Endodermal cell (in vitro differentiated cells): ENCODE results near the gene TCF7L2. TPM values are rescaled to one million over a fixed set of nuclear protein-coding genes. Genes with fewer than 3 reads are reported as not detected.

Source experiments
- DNase-seq: peaks from one replicate; pipeline ENCODE4 v3.0.0-alpha.2; 2017
- H3K27ac ChIP-seq: 2 replicates; pipeline ENCODE4 v1.5.1; 2013; ENCODE audit warnings: mild to moderate bottlenecking, low read depth, low read length, moderate library complexity
- H3K27me3 ChIP-seq: 2 replicates; pipeline ENCODE4 v1.6.1; 2013; ENCODE audit warnings: mild to moderate bottlenecking, low read length, moderate library complexity; ENCODE audit not compliant: insufficient read depth, control insufficient read depth, poor library complexity, severe bottlenecking
- H3K36me3 ChIP-seq: 2 replicates; pipeline ENCODE4 v1.7.0; 2013; ENCODE audit warnings: mild to moderate bottlenecking, low read length, moderate library complexity; ENCODE audit not compliant: control insufficient read depth, insufficient read depth
- H3K4me1 ChIP-seq: one replicate; pipeline ENCODE4 v1.7.0; 2013; ENCODE audit warnings: low read length; ENCODE audit not compliant: control insufficient read depth, insufficient read depth
- H3K4me3 ChIP-seq: 2 replicates; pipeline ENCODE4 v1.5.1; 2013; ENCODE audit warnings: mild to moderate bottlenecking, low read length, moderate library complexity
- H3K9ac ChIP-seq: 2 replicates; pipeline ENCODE4 v1.6.1; 2013; ENCODE audit warnings: mild to moderate bottlenecking, low read length, moderate library complexity; ENCODE audit not compliant: poor library complexity, severe bottlenecking; ENCODE audit errors: extremely low read depth
- H3K9me3 ChIP-seq: 2 replicates; pipeline ENCODE4 v1.6.1; 2013; ENCODE audit warnings: mild to moderate bottlenecking, low read length, moderate library complexity; ENCODE audit not compliant: control insufficient read depth
- H3K27ac Mint-ChIP-seq: 2 replicates; pipeline ENCODE4 v1.8.0; 2020; ENCODE audit warnings: mixed read lengths
- H3K27me3 Mint-ChIP-seq: 2 replicates; pipeline ENCODE4 v1.8.0; 2021; ENCODE audit warnings: mild to moderate bottlenecking, mixed read lengths; ENCODE audit not compliant: insufficient read depth
- H3K36me3 Mint-ChIP-seq: 2 replicates; pipeline ENCODE4 v1.8.0; 2020; ENCODE audit warnings: low read depth, mixed read lengths
- H3K4me1 Mint-ChIP-seq: 2 replicates; pipeline ENCODE4 v1.8.0; 2020; ENCODE audit warnings: mixed read lengths
- H3K4me3 Mint-ChIP-seq: 2 replicates; pipeline ENCODE4 v1.8.0; 2020; ENCODE audit warnings: mild to moderate bottlenecking, moderate library complexity, mixed read lengths
- H3K9me3 Mint-ChIP-seq: 2 replicates; pipeline ENCODE4 v1.8.0; 2020; ENCODE audit warnings: mild to moderate bottlenecking, mixed read lengths
- WGBS, 2 experiments: methylation state at CpG; one replicate each; pipeline versions ENCODE4 v1.1.5 to v1.1.7; 2013; ENCODE audit warnings: missing lambda C conversion rate in 2 of 2, mixed read lengths in 1 of 2; ENCODE audit not compliant: insufficient coverage in 1 of 2, insufficient read length in 1 of 2; 5-methylcytosine and 5-hydroxymethylcytosine counted together
- total RNA-seq, 2 donors: library from RNA; stranded (reverse); fragmentation: NEBNext Ultra II Directional in 1 of 2; extraction: Animal tissue kit (Norgen Biotek cat#: 25700) in 1 of 2; gene quantifications; 2 replicates in 1 of 2; 3 replicates in 1 of 2; pipeline ENCODE4 v1.2.1, GENCODE V29; 2021
- TF ChIP-seq, protein P1 (sequence below): fragments of 200-600 bp; sonication (generic); conservative IDR thresholded peaks from 2 replicates; pipeline ENCODE4 v1.5.0; 2021; ENCODE audit warnings: antibody characterized with exemption, mild to moderate bottlenecking

Gene TCF7L2
- total RNA-seq, 2 donors from 2014 or later = 73.2 to 105 TPM

DNA sequence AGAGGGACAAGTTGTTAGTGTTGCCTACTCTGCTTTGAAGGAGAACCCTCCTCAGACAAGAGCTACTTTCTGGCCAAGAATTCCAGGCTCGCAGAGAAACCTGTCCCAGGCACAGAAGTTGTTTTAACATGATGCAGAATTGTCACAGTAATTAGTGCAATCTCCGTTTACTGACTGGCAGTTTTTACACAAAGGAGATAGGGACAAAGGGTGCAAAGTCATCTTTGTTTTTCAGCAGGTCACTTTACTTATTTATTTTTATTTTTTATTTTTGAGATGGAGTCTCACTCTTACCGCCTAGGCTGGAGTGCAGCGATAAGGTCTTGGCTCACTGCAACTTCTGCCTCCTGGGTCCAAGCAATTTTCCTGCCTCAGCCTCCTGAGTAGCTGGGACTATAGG, 12.3 kb downstream of the TCF7L2 start:
- H3K4me3 ChIP-seq = no peak overlapping the region
- peaks cover 61% of the 10 kb centered on the region for H3K36me3 Mint-ChIP-seq
- peaks cover 27% of the 10 kb centered on the region for H3K4me1 ChIP-seq
- H3K9me3 ChIP-seq = no peaks in the 10 kb centered on the region
- no peaks in the 10 kb centered on the region for H3K9me3 Mint-ChIP-seq
- no peak overlapping the region for H3K27ac ChIP-seq
- peaks cover 70% of the 10 kb centered on the region for H3K4me1 Mint-ChIP-seq
- H3K27me3 ChIP-seq = no peaks in the 10 kb centered on the region
- no peak overlapping the region for H3K9ac ChIP-seq
- no peaks in the 10 kb centered on the region for H3K27me3 Mint-ChIP-seq
- H3K27ac Mint-ChIP-seq = peak overlapping the region; percentile 81
- DNase-seq = no peak
- H3K4me3 Mint-ChIP-seq = no peak overlapping the region
- TF ChIP-seq, protein P1, sequence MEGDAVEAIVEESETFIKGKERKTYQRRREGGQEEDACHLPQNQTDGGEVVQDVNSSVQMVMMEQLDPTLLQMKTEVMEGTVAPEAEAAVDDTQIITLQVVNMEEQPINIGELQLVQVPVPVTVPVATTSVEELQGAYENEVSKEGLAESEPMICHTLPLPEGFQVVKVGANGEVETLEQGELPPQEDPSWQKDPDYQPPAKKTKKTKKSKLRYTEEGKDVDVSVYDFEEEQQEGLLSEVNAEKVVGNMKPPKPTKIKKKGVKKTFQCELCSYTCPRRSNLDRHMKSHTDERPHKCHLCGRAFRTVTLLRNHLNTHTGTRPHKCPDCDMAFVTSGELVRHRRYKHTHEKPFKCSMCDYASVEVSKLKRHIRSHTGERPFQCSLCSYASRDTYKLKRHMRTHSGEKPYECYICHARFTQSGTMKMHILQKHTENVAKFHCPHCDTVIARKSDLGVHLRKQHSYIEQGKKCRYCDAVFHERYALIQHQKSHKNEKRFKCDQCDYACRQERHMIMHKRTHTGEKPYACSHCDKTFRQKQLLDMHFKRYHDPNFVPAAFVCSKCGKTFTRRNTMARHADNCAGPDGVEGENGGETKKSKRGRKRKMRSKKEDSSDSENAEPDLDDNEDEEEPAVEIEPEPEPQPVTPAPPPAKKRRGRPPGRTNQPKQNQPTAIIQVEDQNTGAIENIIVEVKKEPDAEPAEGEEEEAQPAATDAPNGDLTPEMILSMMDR = no peak
- peaks cover 60% of the 10 kb centered on the region for H3K36me3 ChIP-seq
- 46 to 88% methylated on average over 2 to 4 of the region's 4 CpGs for WGBS, 2 experiments

- DNase-seq = peak; percentile 61
- peak overlapping the region; percentile 1 for H3K27ac Mint-ChIP-seq
- no peaks in the 10 kb centered on the region for H3K27me3 ChIP-seq
- no peaks in the 10 kb centered on the region for H3K27me3 Mint-ChIP-seq
- WGBS, 2 experiments = 90 to 96% methylated on average over 3 to 5 of the region's 5 CpGs
- H3K4me1 ChIP-seq = peaks cover 20% of the 10 kb centered on the region
- no peak overlapping the region for H3K4me3 Mint-ChIP-seq
- no peak overlapping the region for H3K9ac ChIP-seq
- H3K4me1 Mint-ChIP-seq = peaks cover 55% of the 10 kb centered on the region
- no peaks in the 10 kb centered on the region for H3K9me3 Mint-ChIP-seq
- peaks cover 69% of the 10 kb centered on the region for H3K36me3 ChIP-seq
- peaks cover 72% of the 10 kb centered on the region for H3K36me3 Mint-ChIP-seq
- H3K27ac ChIP-seq = no peak overlapping the region
- H3K9me3 ChIP-seq = no peaks in the 10 kb centered on the region
- H3K4me3 ChIP-seq = no peak overlapping the region
- TF ChIP-seq, protein P1 = no peak
Measured at GRCh38 chr10:112963835-112964234, 13.8 kb downstream of the TCF7L2 start.

DNA sequence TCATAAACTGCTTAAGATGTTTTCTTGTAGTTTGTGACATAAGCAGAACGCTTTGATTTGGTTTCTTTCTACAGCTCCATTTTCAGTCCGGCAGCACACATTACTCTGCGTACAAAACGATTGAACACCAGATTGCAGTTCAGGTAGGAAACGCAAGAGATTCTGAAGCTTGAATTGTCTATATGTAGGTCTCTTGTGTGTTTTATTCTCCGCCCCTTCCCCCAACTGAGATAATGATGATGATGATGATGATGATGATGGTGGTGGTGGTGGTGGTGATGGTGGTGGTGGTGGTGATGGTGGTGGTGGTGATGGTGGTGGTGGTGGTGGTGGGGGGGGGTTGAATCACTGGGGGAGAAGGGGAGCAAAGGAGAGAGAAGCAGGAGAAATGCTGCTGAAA, 14.4 kb downstream of the TCF7L2 start:
- peaks cover 54% of the 10 kb centered on the region for H3K4me1 Mint-ChIP-seq
- no peak overlapping the region for H3K9ac ChIP-seq
- TF ChIP-seq, protein P1 = no peak
- peaks cover 20% of the 10 kb centered on the region for H3K4me1 ChIP-seq
- H3K9me3 ChIP-seq = no peaks in the 10 kb centered on the region
- 95 to 96% methylated on average over 4 to 6 of the region's 6 CpGs for WGBS, 2 experiments
- H3K27me3 ChIP-seq = no peaks in the 10 kb centered on the region
- H3K36me3 Mint-ChIP-seq = peaks cover 72% of the 10 kb centered on the region
- H3K9me3 Mint-ChIP-seq = no peaks in the 10 kb centered on the region
- H3K27ac Mint-ChIP-seq = no peak overlapping the region
- no peak for DNase-seq
- no peak overlapping the region for H3K27ac ChIP-seq
- H3K4me3 ChIP-seq = no peak overlapping the region
- H3K36me3 ChIP-seq = peaks cover 69% of the 10 kb centered on the region
- H3K4me3 Mint-ChIP-seq = no peak overlapping the region
- H3K27me3 Mint-ChIP-seq = no peaks in the 10 kb centered on the region
